HG03066 (cell line): ENCODE data around the gene LMOD2.
"Not testable (repeated sequence)": the region's sequence is repeated elsewhere in the genome, so short reads cannot be mapped to it uniquely, and the experiment has no call there.

ENCODE experiments used
- ATAC-seq: cut with Tn5 transposase; IDR thresholded peaks from one replicate; pipeline ENCODE4 v1.9.1; 2021; ENCODE audit warnings: low read depth; ENCODE audit not compliant: unreplicated experiment

Gene LMOD2

GRCh38 chr7:123655614-123656013 lies at the start of gene LMOD2:
Gene LMOD2 (plus strand): TSS chr7:123655866. CDS start chr7:123655964, 98 bp downstream.
- no peak for ATAC-seq

- ATAC-seq, result no peak
Measured at GRCh38 chr7:123607423-123607975, 48.2 kb upstream of the LMOD2 start.

GRCh38 chr7:123608991-123609882 lies 46.4 kb upstream of the LMOD2 start:
- no peak for ATAC-seq

GRCh38 chr7:123609883-123610239 lies 45.8 kb upstream of the LMOD2 start:
- ATAC-seq, result no peak

- no peak for ATAC-seq
Measured at GRCh38 chr7:123612024-123612423, 43.6 kb upstream of the LMOD2 start.

- ATAC-seq, result no peak
Measured at GRCh38 chr7:123615344-123615743, 40.3 kb upstream of the LMOD2 start.

GRCh38 chr7:123616223-123616622 lies 39.4 kb upstream of the LMOD2 start:
- ATAC-seq, result no peak

GRCh38 chr7:123621707-123622106 lies 34.0 kb upstream of the LMOD2 start:
- no peak for ATAC-seq

GRCh38 chr7:123622660-123623386 lies 32.8 kb upstream of the LMOD2 start:
- ATAC-seq, result no peak

GRCh38 chr7:123624527-123625183 lies 31.0 kb upstream of the LMOD2 start:
- peak; percentile 90 for ATAC-seq

GRCh38 chr7:123625254-123625653 lies 30.4 kb upstream of the LMOD2 start:
- ATAC-seq, result no peak

- ATAC-seq, result no peak
Measured at GRCh38 chr7:123627851-123628250, 27.8 kb upstream of the LMOD2 start.

- no peak for ATAC-seq
Measured at GRCh38 chr7:123628829-123629228, 26.8 kb upstream of the LMOD2 start.

GRCh38 chr7:123629281-123629680 lies 26.4 kb upstream of the LMOD2 start:
- ATAC-seq, result no peak

- no peak for ATAC-seq
Measured at GRCh38 chr7:123632808-123633207, 22.9 kb upstream of the LMOD2 start.

GRCh38 chr7:123633553-123633952 lies 22.1 kb upstream of the LMOD2 start:
- no peak for ATAC-seq

GRCh38 chr7:123634011-123634573 lies 21.6 kb upstream of the LMOD2 start:
- not testable (repeated sequence) for ATAC-seq

GRCh38 chr7:123635551-123636359 lies 19.9 kb upstream of the LMOD2 start:
- no peak for ATAC-seq

GRCh38 chr7:123637203-123637602 lies 18.5 kb upstream of the LMOD2 start:
- no peak for ATAC-seq

- ATAC-seq, result no peak
Measured at GRCh38 chr7:123637878-123638277, 17.8 kb upstream of the LMOD2 start.
